Measurements from ENCODE around the gene DISP2.

The DISP2 gene

GRCh38 chr15:40357723-40358470, at the start of gene DISP2:
Gene DISP2 (plus strand): TSS chr15:40358219. CDS start chr15:40358322, 103 bp downstream.
- DNase-seq = peak; percentile 78

- no peak for DNase-seq
Observed at GRCh38 chr15:40309344-40309862, 48.6 kb upstream of the DISP2 start.

- DNase-seq = peak; percentile 26
Observed at GRCh38 chr15:40310001-40310959, 47.7 kb upstream of the DISP2 start.

GRCh38 chr15:40310993-40311392, 47.0 kb upstream of the DISP2 start:
- DNase-seq = no peak

- DNase-seq = no peak
Observed at GRCh38 chr15:40312370-40313158, 45.5 kb upstream of the DISP2 start.

- no peak for DNase-seq
Observed at GRCh38 chr15:40313531-40314398, 44.3 kb upstream of the DISP2 start.

GRCh38 chr15:40314723-40315276, 43.2 kb upstream of the DISP2 start:
- no peak for DNase-seq

GRCh38 chr15:40316931-40317330, 41.1 kb upstream of the DISP2 start:
- no peak for DNase-seq

GRCh38 chr15:40317580-40317979, 40.4 kb upstream of the DISP2 start:
- no peak for DNase-seq

GRCh38 chr15:40320409-40320808, 37.6 kb upstream of the DISP2 start:
- no peak for DNase-seq

- peak; percentile 48 for DNase-seq
Observed at GRCh38 chr15:40320931-40321371, 37.1 kb upstream of the DISP2 start.

- no peak for DNase-seq
Observed at GRCh38 chr15:40322531-40323238, 35.3 kb upstream of the DISP2 start.

GRCh38 chr15:40323239-40323952, 34.6 kb upstream of the DISP2 start, which contains the start of gene INAFM2:
Gene INAFM2 (plus strand): TSS chr15:40323692. CDS start chr15:40324056, 364 bp downstream.
- peak; percentile 83 for DNase-seq

- DNase-seq = no peak
Observed at GRCh38 chr15:40323953-40324937, 33.8 kb upstream of the DISP2 start.

GRCh38 chr15:40325188-40325587, 32.8 kb upstream of the DISP2 start:
- no peak for DNase-seq

GRCh38 chr15:40325700-40326099, 32.3 kb upstream of the DISP2 start:
- no peak for DNase-seq

GRCh38 chr15:40327457-40327856, 30.6 kb upstream of the DISP2 start:
- no peak for DNase-seq

- DNase-seq = no peak
Observed at GRCh38 chr15:40328176-40328575, 29.8 kb upstream of the DISP2 start.

- DNase-seq = no peak
Observed at GRCh38 chr15:40328751-40329150, 29.3 kb upstream of the DISP2 start.
